GM12878 (cell line): ENCODE results near the gene NMNAT3. TPM values are rescaled to one million over a fixed set of nuclear protein-coding genes. Genes with fewer than 3 reads are reported as not detected.

Source experiments
- ATAC-seq: fragments of 200-7000 bp; cut with Tn5 transposase; 3 replicates; pipeline ENCODE4 v1.9.1; 2020; ENCODE audit warnings: mild to moderate bottlenecking, moderate library complexity
- BruUV-seq: library from RNA; stranded (reverse); fragments of 400-500 nt; replicated peaks from 2 replicates; lab custom pipeline; 2021; lab: Mats Ljungman, UMichigan
- CTCF ChIA-PET: fragments of 300-600 bp; sonication (Branson Sonifier 250); formaldehyde crosslinking; extraction: SDS; loops from one replicate; lab custom pipeline; 2021; ENCODE audit warnings: inconsistent platforms; lab: Yijun Ruan, JAX
- POLR2A ChIA-PET: fragments of 350-600 bp; formaldehyde crosslinking; extraction: SDS; loops from one replicate; lab custom pipeline; 2021; ENCODE audit warnings: inconsistent platforms; lab: Charles Lee
- RAD21 ChIA-PET: fragments of 300-600 bp; sonication (Branson Sonifier 250); formaldehyde crosslinking; loops from one replicate; lab custom pipeline; 2023; ENCODE audit warnings: antibody characterized with exemption; ENCODE audit not compliant: unreplicated experiment; lab: Charles Lee
- SMC1A ChIA-PET: fragments of 300-600 bp; sonication (Branson Sonifier 250); formaldehyde crosslinking; loops from one replicate; lab custom pipeline; 2023; ENCODE audit not compliant: unreplicated experiment, uncharacterized antibody; lab: Charles Lee
- DNase-seq: peaks from one replicate; pipeline ENCODE4 v3.0.0-alpha.2; 2011; ENCODE audit warnings: low read depth, low spot score
- FAIRE-seq: peaks from 3 replicates; lab custom pipeline; 2011; peaks lifted over from hg19 to GRCh38; lab: Jason Lieb, UNC
- H2AFZ ChIP-seq: 2 replicates; pipeline ENCODE4 v1.6.0; 2011; ENCODE audit warnings: low read depth, low read length, control low read depth; ENCODE audit not compliant: control insufficient read depth
- H3K27ac ChIP-seq: 2 replicates; pipeline ENCODE4 v1.5.1; 2011; ENCODE audit warnings: control low read depth; ENCODE audit not compliant: control insufficient read depth, insufficient read depth
- H3K27me3 ChIP-seq, 2 experiments: replicated peaks in 1 of 2; 2 replicates each; pipeline versions ENCODE4 v1.6.0 to v1.6.1; 2011; ENCODE audit warnings: low read length in 1 of 2; ENCODE audit not compliant: control insufficient read depth in 2 of 2, insufficient read depth in 2 of 2
- H3K36me3 ChIP-seq, 2 experiments: 2 replicates each; pipeline ENCODE4 v1.5.1; 2011; ENCODE audit warnings: low read length in 1 of 2; ENCODE audit not compliant: control insufficient read depth in 2 of 2, insufficient read depth in 2 of 2
- H3K4me1 ChIP-seq: 2 replicates; pipeline ENCODE4 v1.6.1; 2011; ENCODE audit warnings: mild to moderate bottlenecking, low read length, moderate library complexity, mixed read lengths; ENCODE audit not compliant: control insufficient read depth, insufficient read depth
- H3K4me2 ChIP-seq: 2 replicates; pipeline ENCODE4 v1.6.0; 2011; ENCODE audit warnings: control low read depth; ENCODE audit not compliant: control insufficient read depth, insufficient read depth
- H3K4me3 ChIP-seq: fragments of 200-600 bp; sonication (generic); 2 replicates; pipeline ENCODE4 v1.5.1; 2016
- H3K79me2 ChIP-seq: 2 replicates; pipeline ENCODE4 v1.6.0; 2011; ENCODE audit warnings: low read length; ENCODE audit not compliant: control insufficient read depth, insufficient read depth
- H3K9ac ChIP-seq: 2 replicates; pipeline ENCODE4 v1.8.0; 2011; ENCODE audit warnings: low read length, control low read depth, mixed read lengths; ENCODE audit not compliant: control insufficient read depth, insufficient read depth
- H3K9me3 ChIP-seq: replicated peaks from 3 replicates; pipeline ENCODE4 v1.5.1; 2011; ENCODE audit warnings: mild to moderate bottlenecking, low read length; ENCODE audit not compliant: control insufficient read depth, insufficient read depth
- H4K20me1 ChIP-seq: 2 replicates; pipeline ENCODE4 v1.6.0; 2011; ENCODE audit not compliant: control insufficient read depth, insufficient read depth
- BACH1 ChIP-seq: fragments of 450-650 bp; IDR thresholded peaks from 2 replicates; pipeline ENCODE4 v1.6.1; 2017; ENCODE audit warnings: mild to moderate bottlenecking, borderline replicate concordance
- CBX3 ChIP-seq: fragments of 200-600 bp; sonication (generic); IDR thresholded peaks from 2 replicates; pipeline ENCODE4 v1.6.1; 2016; ENCODE audit warnings: low read depth, borderline replicate concordance
- FOS ChIP-seq: IDR thresholded peaks from 3 replicates; pipeline ENCODE4 v1.6.1; 2011; ENCODE audit warnings: borderline replicate concordance; ENCODE audit not compliant: insufficient read length; ENCODE audit errors: extremely low read depth
- FOXK2 ChIP-seq: fragments of 450-650 bp; IDR thresholded peaks from 2 replicates; pipeline ENCODE4 v1.6.1; 2017; ENCODE audit warnings: mild to moderate bottlenecking, moderate library complexity
- GABPA ChIP-seq: IDR thresholded peaks from 2 replicates; pipeline ENCODE4 v1.6.1; 2014; ENCODE audit warnings: antibody characterized with exemption, low read depth, mild to moderate bottlenecking, inconsistent platforms
- MTA3 ChIP-seq: IDR thresholded peaks from 2 replicates; pipeline ENCODE4 v1.6.1; 2012; ENCODE audit warnings: low read length, inconsistent platforms, borderline replicate concordance
- MYB ChIP-seq: fragments of 150-350 bp; IDR thresholded peaks from 2 replicates; pipeline ENCODE4 v1.6.1; 2014; ENCODE audit warnings: mild to moderate bottlenecking, low read depth, low read length, borderline replicate concordance
- NFIC ChIP-seq: IDR thresholded peaks from 2 replicates; pipeline ENCODE4 v1.6.1; 2012; ENCODE audit warnings: low read depth, mild to moderate bottlenecking, inconsistent platforms, low read length, moderate library complexity
- RB1 ChIP-seq: fragments of 450-650 bp; formaldehyde crosslinking; IDR thresholded peaks from 2 replicates; pipeline ENCODE4 v1.6.1; 2017; ENCODE audit warnings: mild to moderate bottlenecking, borderline replicate concordance
- SRF ChIP-seq, 2 experiments: IDR thresholded peaks; 2 replicates each; pipeline ENCODE4 v1.6.1; 2011; ENCODE audit warnings: low read depth in 2 of 2, low read length in 2 of 2, mild to moderate bottlenecking in 1 of 2, moderate library complexity in 1 of 2
- ZBTB11 ChIP-seq: fragments of 450-650 bp; formaldehyde crosslinking; IDR thresholded peaks from 2 replicates; pipeline ENCODE4 v1.5.0; 2022; ENCODE audit warnings: mild to moderate bottlenecking, missing genetic modification characterization
- ZSCAN29 ChIP-seq: fragments of 450-650 bp; IDR thresholded peaks from 2 replicates; pipeline ENCODE4 v1.6.1; 2017; ENCODE audit warnings: mild to moderate bottlenecking, moderate library complexity
- WGBS: methylation state at CpG from one replicate; pipeline ENCODE4 v1.1.6; 2016; ENCODE audit warnings: low lambda C conversion rate; ENCODE audit not compliant: insufficient replicate concordance, insufficient coverage; ENCODE audit errors: missing lambda C conversion rate; 5-methylcytosine and 5-hydroxymethylcytosine counted together
- in situ Hi-C: fragments of 300-500 bp; cut with MboI; formaldehyde crosslinking; loops from 9 replicates; pipeline ENCODE4 v1.14.3; 2018; ENCODE audit warnings: mixed read lengths
- intact Hi-C: fragments of 100-400 bp; cut with micrococcal nuclease; formaldehyde crosslinking; loops from one replicate; pipeline ENCODE4 v1.14.2; 2022; ENCODE audit not compliant: unreplicated experiment
- polyA plus RNA-seq, 11 experiments: library from polyadenylated mRNA; depleted of rRNA in 4 of 11; unstranded in 6 of 11; stranded (reverse) in 5 of 11; fragments of >200 nt; fragmentation: Nextera tagmentation in 4 of 11; fragmentation: Illumina TruSeq in 1 of 11; extraction: Ambion mirVana in 4 of 11; extraction: Trizol in 1 of 11; gene quantifications; 1 replicate in 1 of 11; 2 replicates in 10 of 11; pipeline versions ENCODE4 v1.2.1 to v1.2.3, GENCODE V29; 2011 to 2016; ENCODE audit warnings: inconsistent platforms in 2 of 11, missing spikeins in 2 of 11, low read depth in 1 of 11
- total RNA-seq, 4 experiments: library from RNA; depleted of rRNA in 3 of 4; stranded (reverse); fragments of >200 nt in 3 of 4; fragmentation: Illumina TruSeq in 1 of 4; extraction: Trizol in 1 of 4; gene quantifications; 2 replicates each; pipeline versions ENCODE4 v1.2.1 to v1.2.3, GENCODE V29; 2013 to 2021

NMNAT3 gene
- total and polyA plus RNA-seq, 10 of the 15 experiments (the other 5 are each of a cell fraction or from before 2014, with no cell fraction given) = under 0.01 to 0.92 (median 0.08) TPM; not detected in 4

- Histone ChIP-seq H3K4me1 (no peaks in the 10 kb centered on the region), H3K4me3 (no peak overlapping the region), H3K27ac (no peak overlapping the region), H4K20me1 (no peaks in the 10 kb centered on the region), H3K4me2 (no peak overlapping the region), H3K27me3 (peaks cover 0 to 2% of the 10 kb centered on the region in 2 experiments; a peak in 2 of 4 replicates), H3K9me3 (no peaks in the 10 kb centered on the region), H3K36me3 (no peaks in the 10 kb centered on the region), H3K9ac (no peak overlapping the region), H2AFZ (no peak overlapping the region), H3K79me2 (no peaks in the 10 kb centered on the region)
- DNase-seq (no peak), FAIRE-seq (no peak), ATAC-seq (no peak)
- in situ Hi-C loops (no loop called here), intact Hi-C loops (no loop called here)
- ChIA-PET POLR2A (no interaction called here), SMC1A (interaction anchor here (2.1 kb wide), 1 partner anchor 129 kb away, joined by 5 read pairs; no protein-coding TSS in a partner anchor), CTCF (no interaction called here), RAD21 (no interaction called here)
- TF ChIP-seq ZBTB11 (CRISPR knock-in tag) = no peak
- TF ChIP-seq GABPA = no peak
- 60% methylated on average over 3 of the region's 3 CpGs for WGBS
- BruUV-seq = no TSS peak
Observed at GRCh38 chr3:139557041-139557440, 120.7 kb downstream of the NMNAT3 start.

- Histone ChIP-seq H3K36me3 (no peaks in the 10 kb centered on the region), H3K79me2 (no peaks in the 10 kb centered on the region), H3K9ac (no peak overlapping the region), H3K4me2 (no peak overlapping the region), H3K9me3 (no peaks in the 10 kb centered on the region), H2AFZ (no peak overlapping the region), H3K4me3 (no peak overlapping the region), H4K20me1 (no peaks in the 10 kb centered on the region), H3K27me3 (peaks cover 0 to 2% of the 10 kb centered on the region in 2 experiments; a peak in 2 of 4 replicates), H3K4me1 (no peaks in the 10 kb centered on the region), H3K27ac (no peak overlapping the region)
- in situ Hi-C loops = no loop called here
- intact Hi-C loops = no loop called here
- no peak for DNase-seq
- no TSS peak for BruUV-seq
- RAD21 ChIA-PET = no interaction called here
- no peak for ATAC-seq
- no peak for FAIRE-seq
- 38% methylated on average over 2 of the region's 2 CpGs for WGBS
- CTCF ChIA-PET = no interaction called here
- SMC1A ChIA-PET = no interaction called here
- POLR2A ChIA-PET = no interaction called here
- TF ChIP-seq SRF (IDR thresholded peaks at IDR 0.05; ENCODE audit: low read depth in 2 of 2, low read length in 2 of 2) (no peak), ZSCAN29 (no peak), FOS (no peak), RB1 (no peak), MTA3 (no peak), FOXK2 (no peak), GABPA (no peak), MYB (no peak), BACH1 (no peak), NFIC (no peak), CBX3 (no peak)
Observed at GRCh38 chr3:139555249-139555648, 122.5 kb downstream of the NMNAT3 start.
